ENCODE measurements around the gene RTEL1.
A peak's percentile ranks its signal among the peaks of the same experiment; 100 is the strongest.
"Not testable (repeated sequence)": the region's sequence is repeated elsewhere in the genome, so short reads cannot be mapped to it uniquely, and the experiment has no call there.

RTEL1 gene

DNA sequence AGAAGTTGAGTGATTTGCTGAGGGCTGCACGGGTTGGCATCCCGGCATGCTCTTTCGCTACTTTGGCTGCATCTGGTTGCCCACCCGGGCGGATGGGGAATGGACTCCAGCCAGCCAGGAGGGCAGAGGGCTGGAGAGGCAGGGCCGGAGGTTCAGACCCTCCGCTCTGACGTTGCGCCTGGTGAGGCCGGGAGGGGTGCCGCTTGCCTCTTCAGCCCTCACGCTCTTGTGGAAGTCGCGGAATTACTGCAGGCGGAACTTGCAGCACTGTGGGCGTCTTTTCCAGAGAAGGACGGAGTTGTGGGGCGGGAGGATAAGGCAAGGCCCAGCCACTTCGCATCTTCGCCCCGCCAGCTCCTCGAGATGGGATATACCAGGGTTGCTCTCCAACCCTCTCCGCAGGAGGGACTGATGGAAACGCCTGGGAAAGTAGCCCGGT is 656 bp downstream of the RTEL1 start:
- H3K4me3 ChIP-seq (replicated peaks; ENCODE audit: low read depth, low read length) = peak overlapping the region; percentile 97
- no peak for DNase-seq (ENCODE audit: extremely low read depth, low read depth)
- TF ChIP-seq, protein P1, sequence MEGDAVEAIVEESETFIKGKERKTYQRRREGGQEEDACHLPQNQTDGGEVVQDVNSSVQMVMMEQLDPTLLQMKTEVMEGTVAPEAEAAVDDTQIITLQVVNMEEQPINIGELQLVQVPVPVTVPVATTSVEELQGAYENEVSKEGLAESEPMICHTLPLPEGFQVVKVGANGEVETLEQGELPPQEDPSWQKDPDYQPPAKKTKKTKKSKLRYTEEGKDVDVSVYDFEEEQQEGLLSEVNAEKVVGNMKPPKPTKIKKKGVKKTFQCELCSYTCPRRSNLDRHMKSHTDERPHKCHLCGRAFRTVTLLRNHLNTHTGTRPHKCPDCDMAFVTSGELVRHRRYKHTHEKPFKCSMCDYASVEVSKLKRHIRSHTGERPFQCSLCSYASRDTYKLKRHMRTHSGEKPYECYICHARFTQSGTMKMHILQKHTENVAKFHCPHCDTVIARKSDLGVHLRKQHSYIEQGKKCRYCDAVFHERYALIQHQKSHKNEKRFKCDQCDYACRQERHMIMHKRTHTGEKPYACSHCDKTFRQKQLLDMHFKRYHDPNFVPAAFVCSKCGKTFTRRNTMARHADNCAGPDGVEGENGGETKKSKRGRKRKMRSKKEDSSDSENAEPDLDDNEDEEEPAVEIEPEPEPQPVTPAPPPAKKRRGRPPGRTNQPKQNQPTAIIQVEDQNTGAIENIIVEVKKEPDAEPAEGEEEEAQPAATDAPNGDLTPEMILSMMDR (IDR thresholded peaks at IDR 0.05; ENCODE audit: low read depth, low read length, missing control alignments) = no peak

- DNase-seq (ENCODE audit: extremely low read depth, low read depth) = no peak
- TF ChIP-seq, protein P1 (IDR thresholded peaks at IDR 0.05; ENCODE audit: low read depth, low read length, missing control alignments) = no peak
- peak overlapping the region; percentile 97 for H3K4me3 ChIP-seq (replicated peaks; ENCODE audit: low read depth, low read length)
Measured at GRCh38 chr20:63659370-63659769, 1.3 kb downstream of the RTEL1 start.

DNA sequence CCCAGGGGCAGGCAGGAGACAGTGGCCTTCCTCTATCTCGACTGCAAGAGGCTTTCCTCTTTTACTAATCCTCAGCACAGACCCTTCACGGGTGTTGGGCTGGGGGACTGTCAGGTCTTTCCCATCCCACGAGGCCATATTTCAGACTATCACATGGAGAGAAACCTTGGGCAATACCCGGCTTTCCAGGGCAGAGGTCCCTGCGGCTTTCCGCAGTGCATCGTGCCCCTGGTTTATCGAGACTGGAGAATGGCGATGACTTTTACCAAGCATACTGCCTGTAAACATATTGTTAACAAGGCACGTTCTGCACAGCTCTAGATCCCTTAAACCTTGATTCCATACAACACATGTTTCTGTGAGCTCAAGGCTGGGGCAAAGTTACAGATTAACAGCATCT is 2.1 kb downstream of the RTEL1 start:
- DNase-seq (ENCODE audit: extremely low read depth, low read depth) = not testable (repeated sequence)

DNA sequence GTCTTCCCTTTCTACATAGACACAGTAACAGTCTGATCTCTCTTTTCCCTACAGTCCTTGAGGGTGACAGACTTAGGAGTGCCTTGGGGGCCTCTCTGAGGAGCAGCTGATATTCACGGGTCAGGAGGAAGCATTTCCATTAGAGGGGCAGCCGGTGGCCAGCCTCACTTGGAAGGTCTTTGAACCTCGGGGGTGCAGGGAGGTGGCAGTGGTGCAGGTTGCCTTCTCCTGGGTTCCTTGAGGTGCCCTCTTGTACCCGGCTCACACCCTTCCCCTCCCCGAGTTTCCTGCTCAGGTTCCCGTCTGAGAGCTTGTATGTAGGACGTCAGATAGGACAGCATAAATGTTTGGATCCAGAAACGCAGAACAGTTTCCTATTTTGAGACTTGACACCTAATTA is 2.5 kb downstream of the RTEL1 start:
- no peak for DNase-seq (ENCODE audit: extremely low read depth, low read depth)
- TF ChIP-seq, protein P1 (IDR thresholded peaks at IDR 0.05; ENCODE audit: low read depth, low read length, missing control alignments) = no peak
- H3K4me3 ChIP-seq (replicated peaks; ENCODE audit: low read depth, low read length) = no peak overlapping the region

More for the DNA sequence above, 2.1 kb downstream of the RTEL1 start:
- not testable (repeated sequence) for H3K4me3 ChIP-seq (replicated peaks; ENCODE audit: low read depth, low read length)

- DNase-seq (ENCODE audit: extremely low read depth, low read depth) = no peak
- no peak overlapping the region for H3K4me3 ChIP-seq (replicated peaks; ENCODE audit: low read depth, low read length)
- TF ChIP-seq, protein P1 (IDR thresholded peaks at IDR 0.05; ENCODE audit: low read depth, low read length, missing control alignments) = no peak
Measured at GRCh38 chr20:63661108-63661507, 3.0 kb downstream of the RTEL1 start.

GRCh38 chr20:63661959-63662812 is 4.1 kb downstream of the RTEL1 start:
- no peak for DNase-seq (ENCODE audit: extremely low read depth, low read depth)
- TF ChIP-seq, protein P1 (IDR thresholded peaks at IDR 0.05; ENCODE audit: low read depth, low read length, missing control alignments) = no peak
- no peak overlapping the region for H3K4me3 ChIP-seq (replicated peaks; ENCODE audit: low read depth, low read length)

- TF ChIP-seq, protein P1 (IDR thresholded peaks at IDR 0.05; ENCODE audit: low read depth, low read length, missing control alignments) = no peak
- DNase-seq (ENCODE audit: extremely low read depth, low read depth) = no peak
- no peak overlapping the region for H3K4me3 ChIP-seq (replicated peaks; ENCODE audit: low read depth, low read length)
Measured at GRCh38 chr20:63662813-63663189, 4.7 kb downstream of the RTEL1 start.

Measured in HFF-Myc (cell line).